ENCODE measurements around the gene KANSL1. TPM values are rescaled to one million over a fixed set of nuclear protein-coding genes. Genes with fewer than 3 reads are reported as not detected.

KANSL1 gene
- total RNA-seq, 1 experiment from 2014 or later: 55.5 TPM

- H3K4me3 ChIP-seq (ENCODE audit: low read depth in 2 of 2, low read length in 2 of 2): no peak overlapping the region
- H3K4me1 ChIP-seq (ENCODE audit: control insufficient read depth, insufficient read depth, low read length): no peaks in the 10 kb centered on the region; the same call in 1 of the 2 replicates
- TF ChIP-seq, protein P1, sequence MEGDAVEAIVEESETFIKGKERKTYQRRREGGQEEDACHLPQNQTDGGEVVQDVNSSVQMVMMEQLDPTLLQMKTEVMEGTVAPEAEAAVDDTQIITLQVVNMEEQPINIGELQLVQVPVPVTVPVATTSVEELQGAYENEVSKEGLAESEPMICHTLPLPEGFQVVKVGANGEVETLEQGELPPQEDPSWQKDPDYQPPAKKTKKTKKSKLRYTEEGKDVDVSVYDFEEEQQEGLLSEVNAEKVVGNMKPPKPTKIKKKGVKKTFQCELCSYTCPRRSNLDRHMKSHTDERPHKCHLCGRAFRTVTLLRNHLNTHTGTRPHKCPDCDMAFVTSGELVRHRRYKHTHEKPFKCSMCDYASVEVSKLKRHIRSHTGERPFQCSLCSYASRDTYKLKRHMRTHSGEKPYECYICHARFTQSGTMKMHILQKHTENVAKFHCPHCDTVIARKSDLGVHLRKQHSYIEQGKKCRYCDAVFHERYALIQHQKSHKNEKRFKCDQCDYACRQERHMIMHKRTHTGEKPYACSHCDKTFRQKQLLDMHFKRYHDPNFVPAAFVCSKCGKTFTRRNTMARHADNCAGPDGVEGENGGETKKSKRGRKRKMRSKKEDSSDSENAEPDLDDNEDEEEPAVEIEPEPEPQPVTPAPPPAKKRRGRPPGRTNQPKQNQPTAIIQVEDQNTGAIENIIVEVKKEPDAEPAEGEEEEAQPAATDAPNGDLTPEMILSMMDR (IDR thresholded peaks at IDR 0.05): no peak
- TF ChIP-seq TCF7L2 (IDR thresholded peaks at IDR 0.05; ENCODE audit: low read depth, low read length) (no peak), SIN3A (IDR thresholded peaks at IDR 0.05; ENCODE audit: borderline replicate concordance, insufficient read depth, low read depth, low read length) (no peak), POLR2AphosphoS5 (IDR thresholded peaks at IDR 0.05; ENCODE audit: low read depth, low read length) (no peak)
- TF ChIP-seq, protein P2, sequence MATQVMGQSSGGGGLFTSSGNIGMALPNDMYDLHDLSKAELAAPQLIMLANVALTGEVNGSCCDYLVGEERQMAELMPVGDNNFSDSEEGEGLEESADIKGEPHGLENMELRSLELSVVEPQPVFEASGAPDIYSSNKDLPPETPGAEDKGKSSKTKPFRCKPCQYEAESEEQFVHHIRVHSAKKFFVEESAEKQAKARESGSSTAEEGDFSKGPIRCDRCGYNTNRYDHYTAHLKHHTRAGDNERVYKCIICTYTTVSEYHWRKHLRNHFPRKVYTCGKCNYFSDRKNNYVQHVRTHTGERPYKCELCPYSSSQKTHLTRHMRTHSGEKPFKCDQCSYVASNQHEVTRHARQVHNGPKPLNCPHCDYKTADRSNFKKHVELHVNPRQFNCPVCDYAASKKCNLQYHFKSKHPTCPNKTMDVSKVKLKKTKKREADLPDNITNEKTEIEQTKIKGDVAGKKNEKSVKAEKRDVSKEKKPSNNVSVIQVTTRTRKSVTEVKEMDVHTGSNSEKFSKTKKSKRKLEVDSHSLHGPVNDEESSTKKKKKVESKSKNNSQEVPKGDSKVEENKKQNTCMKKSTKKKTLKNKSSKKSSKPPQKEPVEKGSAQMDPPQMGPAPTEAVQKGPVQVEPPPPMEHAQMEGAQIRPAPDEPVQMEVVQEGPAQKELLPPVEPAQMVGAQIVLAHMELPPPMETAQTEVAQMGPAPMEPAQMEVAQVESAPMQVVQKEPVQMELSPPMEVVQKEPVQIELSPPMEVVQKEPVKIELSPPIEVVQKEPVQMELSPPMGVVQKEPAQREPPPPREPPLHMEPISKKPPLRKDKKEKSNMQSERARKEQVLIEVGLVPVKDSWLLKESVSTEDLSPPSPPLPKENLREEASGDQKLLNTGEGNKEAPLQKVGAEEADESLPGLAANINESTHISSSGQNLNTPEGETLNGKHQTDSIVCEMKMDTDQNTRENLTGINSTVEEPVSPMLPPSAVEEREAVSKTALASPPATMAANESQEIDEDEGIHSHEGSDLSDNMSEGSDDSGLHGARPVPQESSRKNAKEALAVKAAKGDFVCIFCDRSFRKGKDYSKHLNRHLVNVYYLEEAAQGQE (IDR thresholded peaks at IDR 0.05; ENCODE audit: insufficient read depth in 1 of 2, low read depth in 2 of 2, low read length in 1 of 2): no peak
- in situ Hi-C loops (cut with HindIII; ENCODE audit: low pct_unique_long_range_greater_than_20kb, low sequenced_read_pairs) (no loop called here), intact Hi-C loops (cut with micrococcal nuclease; ENCODE audit: unreplicated experiment) (no loop called here)
- no peak overlapping the region for H3K27ac ChIP-seq (ENCODE audit: low read length)
- no peak for ATAC-seq
- ChIA-PET POLR2A (interaction anchor here (0.6 kb wide), 1 partner anchor 82 kb away, joined by 3 read pairs; no protein-coding TSS in a partner anchor), CTCF (no interaction called here)
- no peaks in the 10 kb centered on the region for H3K36me3 ChIP-seq (ENCODE audit: control insufficient read depth, insufficient read depth, low read length)
- no peaks in the 10 kb centered on the region; the same call in 1 of the 2 replicates for H3K9me3 ChIP-seq (ENCODE audit: control insufficient read depth, insufficient read depth, low read depth, low read length)
- no TSS peak for BruUV-seq (replicated peaks)
- DNase-seq (ENCODE audit: low read depth, low spot score): no peak
- no peaks in the 10 kb centered on the region for H3K27me3 ChIP-seq (ENCODE audit: control insufficient read depth, insufficient read depth, low read length)
These were observed 15.8 kb upstream of the KANSL1 start for GRCh38 chr17:46208997-46209396.

- no peak for DNase-seq (ENCODE audit: low read depth, low spot score)
- H3K27me3 ChIP-seq (ENCODE audit: control insufficient read depth, insufficient read depth, low read length): no peaks in the 10 kb centered on the region
- BruUV-seq (replicated peaks): no TSS peak
- H3K9me3 ChIP-seq (ENCODE audit: control insufficient read depth, insufficient read depth, low read depth, low read length): no peaks in the 10 kb centered on the region; the same call in 1 of the 2 replicates
- TF ChIP-seq POLR2AphosphoS5 (IDR thresholded peaks at IDR 0.05; ENCODE audit: low read depth, low read length): no peak
- TF ChIP-seq SIN3A (IDR thresholded peaks at IDR 0.05; ENCODE audit: borderline replicate concordance, insufficient read depth, low read depth, low read length): no peak
- no peak for TF ChIP-seq TCF7L2 (IDR thresholded peaks at IDR 0.05; ENCODE audit: low read depth, low read length)
- H3K27ac ChIP-seq (ENCODE audit: low read length): no peak overlapping the region
- intact Hi-C loops (cut with micrococcal nuclease; ENCODE audit: unreplicated experiment): no loop called here
- POLR2A ChIA-PET: no interaction called here
- no peak overlapping the region for H3K4me3 ChIP-seq (ENCODE audit: low read depth in 2 of 2, low read length in 2 of 2)
- in situ Hi-C loops (cut with HindIII; ENCODE audit: low pct_unique_long_range_greater_than_20kb, low sequenced_read_pairs): no loop called here
- no peak for ATAC-seq
- CTCF ChIA-PET: interaction anchor here (0.7 to 0.9 kb wide), 2 partner anchors 13 to 54 kb away, joined by 3 to 6 read pairs; partner anchors contain the start of gene KANSL1
- H3K4me1 ChIP-seq (ENCODE audit: control insufficient read depth, insufficient read depth, low read length): no peaks in the 10 kb centered on the region
- no peaks in the 10 kb centered on the region for H3K36me3 ChIP-seq (ENCODE audit: control insufficient read depth, insufficient read depth, low read length)
These were observed 12.7 kb upstream of the KANSL1 start for GRCh38 chr17:46205975-46206374.

DNA sequence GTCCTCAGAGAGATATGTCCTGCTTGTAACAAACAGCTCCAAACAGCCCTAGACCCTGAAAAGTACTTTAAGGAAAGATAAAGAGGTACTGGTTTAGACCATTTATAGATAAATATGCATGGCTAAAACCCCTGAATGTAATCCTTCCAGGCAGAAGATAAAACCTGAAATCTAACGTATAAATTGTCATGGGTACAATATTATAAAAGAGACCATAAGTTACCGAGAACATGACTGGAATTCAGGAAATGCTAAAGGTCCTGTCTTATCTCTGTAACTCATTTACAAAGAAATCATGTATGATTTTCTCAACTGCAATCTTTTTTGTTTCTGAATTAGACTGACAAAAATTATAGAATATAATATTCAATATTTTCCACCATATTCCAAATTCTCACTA lies 9.2 kb upstream of the KANSL1 start:
- ChIA-PET CTCF (no interaction called here), POLR2A (no interaction called here)
- no TSS peak for BruUV-seq (replicated peaks)
- in situ Hi-C loops (cut with HindIII; ENCODE audit: low pct_unique_long_range_greater_than_20kb, low sequenced_read_pairs) (no loop called here), intact Hi-C loops (cut with micrococcal nuclease; ENCODE audit: unreplicated experiment) (no loop called here)
- TF ChIP-seq, protein P2 (IDR thresholded peaks at IDR 0.05; ENCODE audit: insufficient read depth in 1 of 2, low read depth in 2 of 2, low read length in 1 of 2): no peak
- TF ChIP-seq POLR2AphosphoS5 (IDR thresholded peaks at IDR 0.05; ENCODE audit: low read depth, low read length): no peak
- TF ChIP-seq, protein P1 (IDR thresholded peaks at IDR 0.05): no peak
- TF ChIP-seq TCF7L2 (IDR thresholded peaks at IDR 0.05; ENCODE audit: low read depth, low read length): no peak
- TF ChIP-seq SIN3A (IDR thresholded peaks at IDR 0.05; ENCODE audit: borderline replicate concordance, insufficient read depth, low read depth, low read length): no peak
- Histone ChIP-seq H3K27ac (ENCODE audit: low read length) (no peak overlapping the region), H3K9me3 (ENCODE audit: control insufficient read depth, insufficient read depth, low read depth, low read length) (no peaks in the 10 kb centered on the region; the same call in 1 of the 2 replicates), H3K27me3 (ENCODE audit: control insufficient read depth, insufficient read depth, low read length) (no peaks in the 10 kb centered on the region), H3K36me3 (ENCODE audit: control insufficient read depth, insufficient read depth, low read length) (no peaks in the 10 kb centered on the region), H3K4me3 (ENCODE audit: low read depth in 2 of 2, low read length in 2 of 2) (no peak overlapping the region), H3K4me1 (ENCODE audit: control insufficient read depth, insufficient read depth, low read length) (peaks cover 8% of the 10 kb centered on the region; the same call in 1 of the 2 replicates)
- ATAC-seq (no peak), DNase-seq (ENCODE audit: low read depth, low spot score) (no peak)
